ENCODE measurements around the gene SNX5. TPM values are rescaled to one million over a fixed set of nuclear protein-coding genes. Genes with fewer than 3 reads are reported as not detected.

The SNX5 gene
- total and polyA plus RNA-seq, 9 of the 15 experiments (the other 6 are each of a cell fraction or from before 2014, with no cell fraction given): 53.5 to 276 (median 160) TPM

GRCh38 chr20:17925141-17925939, 43.3 kb downstream of the SNX5 start (continued):
- TF ChIP-seq E2F6 (IDR thresholded peaks at IDR 0.05; ENCODE audit: borderline replicate concordance in 1 of 2, extremely low read depth in 1 of 2, insufficient read depth in 1 of 2, insufficient read length in 1 of 2, low read depth in 1 of 2, low read length in 1 of 2, poor library complexity in 1 of 2, severe bottlenecking in 1 of 2) (peak in 1 of 2 experiments; percentile 30), VEZF1 (CRISPR knock-in tag; IDR thresholded peaks at IDR 0.05) (peak; percentile 76; the same call in 1 of the 2 replicates), FOS (IDR thresholded peaks at IDR 0.05; ENCODE audit: extremely low read depth, insufficient read length) (no peak), HEY1 (CRISPR knock-in tag; IDR thresholded peaks at IDR 0.05; ENCODE audit: borderline replicate concordance) (no peak), ZNF778 (CRISPR knock-in tag; IDR thresholded peaks at IDR 0.05) (no peak), MECOM (CRISPR knock-in tag; IDR thresholded peaks at IDR 0.05) (peak; percentile 67; the same call in 1 of the 2 replicates), WHSC1 (IDR thresholded peaks at IDR 0.05; ENCODE audit: low read length) (no peak), YY1 (IDR thresholded peaks at IDR 0.05; ENCODE audit: borderline replicate concordance in 1 of 3, control insufficient read depth in 1 of 3, extremely low read depth in 1 of 3, insufficient read depth in 3 of 3, insufficient read length in 1 of 3, insufficient replicate concordance in 2 of 3, low read depth in 1 of 3, low read length in 2 of 3) (peak in 1 of 3 experiments; percentile 72), ARID3B (CRISPR knock-in tag; IDR thresholded peaks at IDR 0.05; ENCODE audit: borderline replicate concordance) (no peak), EHMT2 (IDR thresholded peaks at IDR 0.05) (no peak), SMARCE1 (IDR thresholded peaks at IDR 0.05) (peak; percentile 96), PRMT5 (CRISPR knock-in tag; IDR thresholded peaks at IDR 0.05) (no peak), POLR3G (IDR thresholded peaks at IDR 0.05; ENCODE audit: extremely low read depth, insufficient read length, insufficient replicate concordance) (no peak), BRD4 (IDR thresholded peaks at IDR 0.05) (no peak), FUS (optimal IDR thresholded peaks at IDR 0.05; ENCODE audit: low read depth, low read length) (no peak)

All from K562 (cell line).